ENCODE results near the gene HDAC4.

GRCh38 chr2:239439754-239440315 is 39.0 kb upstream of the HDAC4 start:
- TF ChIP-seq CTCF (IDR thresholded peaks at IDR 0.05) = no peak
- TF ChIP-seq POLR2A (IDR thresholded peaks at IDR 0.05) = no peak
- no peak for TF ChIP-seq POLR2AphosphoS5 (IDR thresholded peaks at IDR 0.05; ENCODE audit: insufficient read depth in 1 of 2, low read depth in 1 of 2)
